RWPE2 (cell line): Measurements from ENCODE around the gene PPP1R11.

Source experiments
- ATAC-seq: fragments of 200-7000 bp; cut with Tn5 transposase; 3 replicates; pipeline ENCODE4 v1.9.1; 2021; ENCODE audit warnings: low read depth
- DNase-seq: peaks from one replicate; pipeline ENCODE4 v3.0.0-alpha.2; 2020; ENCODE audit warnings: low spot score
- H3K27ac ChIP-seq: fragments of 450-650 bp; 2 replicates; pipeline ENCODE4 v1.5.1; 2017; ENCODE audit warnings: mild to moderate bottlenecking; ENCODE audit not compliant: poor library complexity, severe bottlenecking
- H3K27me3 ChIP-seq: fragments of 250-450 bp; sonication (Bioruptor Pico); 2 replicates; pipeline ENCODE4 v1.5.1; 2021; ENCODE audit warnings: mild to moderate bottlenecking, moderate library complexity; ENCODE audit not compliant: insufficient read depth, poor library complexity, severe bottlenecking
- H3K36me3 ChIP-seq: fragments of 250-450 bp; sonication (Bioruptor Pico); 2 replicates; pipeline ENCODE4 v1.5.1; 2020; ENCODE audit warnings: low read depth, mild to moderate bottlenecking, moderate library complexity
- H3K4me1 ChIP-seq: fragments of 250-450 bp; sonication (Bioruptor Pico); 2 replicates; pipeline ENCODE4 v1.5.1; 2021; ENCODE audit warnings: mild to moderate bottlenecking, moderate library complexity; ENCODE audit not compliant: insufficient read depth, poor library complexity, severe bottlenecking
- H3K4me3 ChIP-seq: fragments of 250-450 bp; sonication (Bioruptor Pico); 2 replicates; pipeline ENCODE4 v1.5.1; 2021; ENCODE audit warnings: mild to moderate bottlenecking, moderate library complexity; ENCODE audit not compliant: severe bottlenecking
- H3K9me3 ChIP-seq: fragments of 250-450 bp; sonication (Bioruptor Pico); 2 replicates; pipeline ENCODE4 v1.5.1; 2021; ENCODE audit warnings: mild to moderate bottlenecking, moderate library complexity; ENCODE audit not compliant: severe bottlenecking
- CTCF ChIP-seq: fragments of 450-650 bp; IDR thresholded peaks from one replicate; pipeline ENCODE4 v1.5.1; 2017; ENCODE audit warnings: mild to moderate bottlenecking, moderate library complexity; ENCODE audit not compliant: poor library complexity, severe bottlenecking

Gene PPP1R11

GRCh38 chr6:30063315-30063714 is 3.7 kb upstream of the PPP1R11 start:
- Histone ChIP-seq H3K4me3 (no peak overlapping the region), H3K27ac (no peak overlapping the region), H3K4me1 (peaks cover 15% of the 10 kb centered on the region), H3K36me3 (peaks cover 27% of the 10 kb centered on the region), H3K27me3 (no peaks in the 10 kb centered on the region), H3K9me3 (no peaks in the 10 kb centered on the region)
- TF ChIP-seq CTCF = no peak
- DNase-seq (no peak), ATAC-seq (no peak)

GRCh38 chr6:30066082-30066481 is 916 bp upstream of the PPP1R11 start:
- peaks cover 10% of the 10 kb centered on the region for H3K4me1 ChIP-seq
- no peaks in the 10 kb centered on the region for H3K9me3 ChIP-seq
- peaks cover 30% of the 10 kb centered on the region for H3K36me3 ChIP-seq
- DNase-seq (no peak), ATAC-seq (no peak)
- peak overlapping the region; percentile 64 for H3K27ac ChIP-seq
- TF ChIP-seq CTCF = no peak
- no peaks in the 10 kb centered on the region for H3K27me3 ChIP-seq
- peak overlapping the region; percentile 46 for H3K4me3 ChIP-seq

GRCh38 chr6:30067460-30068139 is 602 bp downstream of the PPP1R11 start:
- DNase-seq (no peak), ATAC-seq (no peak)
- Histone ChIP-seq H3K27ac (peak overlapping the region; percentile 64), H3K36me3 (peaks cover 30% of the 10 kb centered on the region), H3K4me3 (peak overlapping the region; percentile 46), H3K9me3 (no peaks in the 10 kb centered on the region), H3K4me1 (peaks cover 10% of the 10 kb centered on the region), H3K27me3 (no peaks in the 10 kb centered on the region)
- TF ChIP-seq CTCF = no peak

- H3K4me3 ChIP-seq = no peak overlapping the region
- DNase-seq = no peak
- H3K27me3 ChIP-seq = no peaks in the 10 kb centered on the region
- no peak overlapping the region for H3K27ac ChIP-seq
- no peak for ATAC-seq
- no peaks in the 10 kb centered on the region for H3K9me3 ChIP-seq
- no peak for TF ChIP-seq CTCF
- peaks cover 3% of the 10 kb centered on the region; the same call in 1 of the 2 replicates for H3K36me3 ChIP-seq
- peaks cover 14% of the 10 kb centered on the region for H3K4me1 ChIP-seq
Observed at GRCh38 chr6:30071081-30071818, 4.3 kb downstream of the PPP1R11 start.

GRCh38 chr6:30071858-30072257 is 4.9 kb downstream of the PPP1R11 start:
- Histone ChIP-seq H3K36me3 (peaks cover 3% of the 10 kb centered on the region; the same call in 1 of the 2 replicates), H3K27ac (no peak overlapping the region), H3K9me3 (no peaks in the 10 kb centered on the region), H3K4me1 (peaks cover 19% of the 10 kb centered on the region), H3K4me3 (no peak overlapping the region), H3K27me3 (no peaks in the 10 kb centered on the region)
- no peak for TF ChIP-seq CTCF
- DNase-seq (no peak), ATAC-seq (no peak)
